HG02970 (cell line): Measurements from ENCODE around the gene FHDC1.

Experiments
- ATAC-seq: cut with Tn5 transposase; IDR thresholded peaks from one replicate; pipeline ENCODE4 v1.9.1; 2021; ENCODE audit warnings: mild to moderate bottlenecking, moderate library complexity, moderate number of reproducible peaks; ENCODE audit not compliant: unreplicated experiment, low FRiP score

FHDC1 gene

GRCh38 chr4:153002110-153002509 lies 66.0 kb downstream of the FHDC1 start:
- ATAC-seq = no peak

GRCh38 chr4:153004081-153004850 lies 68.1 kb downstream of the FHDC1 start:
- no peak for ATAC-seq

- no peak for ATAC-seq
Measured at GRCh38 chr4:153005899-153006381, 69.8 kb downstream of the FHDC1 start.

GRCh38 chr4:153008578-153009199 lies 72.6 kb downstream of the FHDC1 start:
- ATAC-seq = no peak

- ATAC-seq = no peak
Measured at GRCh38 chr4:153010146-153010545, 74.0 kb downstream of the FHDC1 start.

- no peak for ATAC-seq
Measured at GRCh38 chr4:153013202-153013977, 77.3 kb downstream of the FHDC1 start.

- ATAC-seq = no peak
Measured at GRCh38 chr4:153014460-153014859, 78.3 kb downstream of the FHDC1 start.

- no peak for ATAC-seq
Measured at GRCh38 chr4:153016592-153016991, 80.5 kb downstream of the FHDC1 start.

- ATAC-seq = no peak
Measured at GRCh38 chr4:153018031-153018430, 81.9 kb downstream of the FHDC1 start.

- no peak for ATAC-seq
Measured at GRCh38 chr4:153018684-153019083, 82.6 kb downstream of the FHDC1 start.

- no peak for ATAC-seq
Measured at GRCh38 chr4:153019906-153020305, 83.8 kb downstream of the FHDC1 start.

GRCh38 chr4:153020457-153020856 lies 84.3 kb downstream of the FHDC1 start:
- ATAC-seq = no peak

GRCh38 chr4:153021276-153021675 lies 85.2 kb downstream of the FHDC1 start:
- no peak for ATAC-seq

GRCh38 chr4:153022241-153022715 lies 86.2 kb downstream of the FHDC1 start:
- no peak for ATAC-seq

GRCh38 chr4:153023139-153023538 lies 87.0 kb downstream of the FHDC1 start:
- ATAC-seq = no peak

- no peak for ATAC-seq
Measured at GRCh38 chr4:153023692-153024394, 87.7 kb downstream of the FHDC1 start.

- no peak for ATAC-seq
Measured at GRCh38 chr4:153024466-153024865, 88.3 kb downstream of the FHDC1 start.

- ATAC-seq = no peak
Measured at GRCh38 chr4:153025406-153025805, 89.3 kb downstream of the FHDC1 start.

- ATAC-seq = no peak
Measured at GRCh38 chr4:153026591-153027346, 90.6 kb downstream of the FHDC1 start.

- no peak for ATAC-seq
Measured at GRCh38 chr4:153027866-153028265, 91.7 kb downstream of the FHDC1 start.
